Sigmoid colon (tissue), 7 donors: ENCODE results near the gene PLXDC1. TPM values are rescaled to one million over a fixed set of nuclear protein-coding genes. Genes with fewer than 3 reads are reported as not detected.
A peak's percentile ranks its signal among the peaks of the same experiment; 100 is the strongest.

Source experiments
- DNase-seq: peaks from one replicate; pipeline ENCODE4 v3.0.0-alpha.2; 2019
- H3K27ac ChIP-seq, 4 donors: fragments of 200-600 bp; sonication (generic); one replicate each; pipeline ENCODE4 v1.5.1; 2016 to 2019; ENCODE audit warnings: mild to moderate bottlenecking in 1 of 4
- H3K27me3 ChIP-seq, 3 donors: fragments of 200-600 bp; sonication (generic); one replicate each; pipeline ENCODE4 v1.5.1; 2019; ENCODE audit warnings: mild to moderate bottlenecking in 1 of 3
- H3K36me3 ChIP-seq, 4 donors: fragments of 200-600 bp; sonication (generic); one replicate each; pipeline ENCODE4 v1.5.1; 2016 to 2019
- H3K4me1 ChIP-seq, 4 donors: fragments of 200-600 bp; sonication (generic); one replicate each; pipeline ENCODE4 v1.5.1; 2017 to 2019
- H3K4me3 ChIP-seq, 4 donors: fragments of 200-600 bp; sonication (generic); one replicate each; pipeline ENCODE4 v1.5.1; 2017 to 2019; ENCODE audit warnings: mild to moderate bottlenecking in 2 of 4, moderate library complexity in 1 of 4
- H3K9me3 ChIP-seq, 4 donors: fragments of 200-600 bp in 3 of 4; sonication (generic) in 3 of 4; one replicate each; pipeline versions ENCODE4 v1.5.1 to v1.6.1; 2013 to 2019
- CTCF ChIP-seq, 4 experiments: fragments of 450-650 bp in 3 of 4; fragments of 200-600 bp in 1 of 4; IDR thresholded peaks; one replicate each; pipeline ENCODE4 v1.5.1; 2016 to 2019; ENCODE audit warnings: antibody characterized with exemption in 4 of 4, mild to moderate bottlenecking in 3 of 4, moderate library complexity in 2 of 4
- EP300 ChIP-seq, 4 donors: sonication (generic); formaldehyde crosslinking; IDR thresholded peaks; one replicate each; pipeline ENCODE4 v1.6.1; 2017; ENCODE audit warnings: antibody characterized with exemption in 4 of 4
- POLR2A ChIP-seq, 2 donors: fragments of 450-650 bp; IDR thresholded peaks; one replicate each; pipeline ENCODE4 v1.6.1; 2016; ENCODE audit warnings: antibody characterized with exemption in 2 of 2, mild to moderate bottlenecking in 2 of 2, moderate library complexity in 2 of 2
- POLR2AphosphoS5 ChIP-seq, 4 donors: sonication (generic); formaldehyde crosslinking; IDR thresholded peaks; one replicate each; pipeline ENCODE4 v1.6.1; 2017; ENCODE audit warnings: antibody characterized with exemption in 4 of 4
- WGBS, 2 donors: extraction: QIAGEN DNeasy Blood & Tissue Kit; methylation state at CpG; one replicate each; pipeline ENCODE4 v1.1.7; 2013; 5-methylcytosine and 5-hydroxymethylcytosine counted together
- intact Hi-C: fragments of 100-400 bp; cut with DNase I; formaldehyde crosslinking; loops from one replicate; pipeline ENCODE4 v1.15.1; 2023
- polyA plus RNA-seq, 3 donors: library from polyadenylated mRNA; stranded (reverse); fragments of 200-250 nt; gene quantifications; one replicate each; pipeline ENCODE4 v1.2.3, GENCODE V29; 2013
- total RNA-seq, 4 donors: library from RNA; depleted of rRNA; stranded (reverse); fragments of >200 nt; gene quantifications; one replicate each; pipeline ENCODE4 v1.1.0, GENCODE V29; 2016
- donor health status: healthy with polysubstance abuse.
- donor health status: Bipolar disorder and iron deficiency.
- donor health status: healthy.

PLXDC1 gene
- total and polyA plus RNA-seq, 7 donors: 1.4 to 13.0 (median 6.2) TPM

GRCh38 chr17:39099663-39100286 is 51.7 kb downstream of the PLXDC1 start:
- Histone ChIP-seq H3K27ac (peak overlapping the region; percentile 25 to 65 (median 45)), H3K27me3 (no peaks in the 10 kb centered on the region), H3K9me3 (no peaks in the 10 kb centered on the region), H3K36me3 (no peaks in the 10 kb centered on the region), H3K4me1 (peaks cover 0 to 46% (median 37%) of the 10 kb centered on the region in 4 donors), H3K4me3 (no peak overlapping the region)
- TF ChIP-seq EP300 (IDR thresholded peaks at IDR 0.05) (no peak), POLR2A (IDR thresholded peaks at IDR 0.05) (no peak), CTCF (IDR thresholded peaks at IDR 0.05) (no peak), POLR2AphosphoS5 (IDR thresholded peaks at IDR 0.05) (peak; percentile 63 to 88 (median 78))
- 45 to 68% methylated on average over 9 of the region's 9 CpGs for WGBS, 2 donors
- intact Hi-C loops: no loop called here
- DNase-seq: peak; percentile 89

- Histone ChIP-seq H3K36me3 (no peaks in the 10 kb centered on the region), H3K4me1 (peaks cover 0 to 51% (median 40%) of the 10 kb centered on the region in 4 donors), H3K27me3 (no peaks in the 10 kb centered on the region), H3K9me3 (no peaks in the 10 kb centered on the region), H3K27ac (peak overlapping the region in 3 of 4 donors; percentile 17 to 65 (median 26)), H3K4me3 (no peak overlapping the region)
- DNase-seq: no peak
- TF ChIP-seq POLR2AphosphoS5 (IDR thresholded peaks at IDR 0.05): no peak
- no peak for TF ChIP-seq CTCF (IDR thresholded peaks at IDR 0.05)
- TF ChIP-seq POLR2A (IDR thresholded peaks at IDR 0.05): no peak
- TF ChIP-seq EP300 (IDR thresholded peaks at IDR 0.05): no peak
- intact Hi-C loops: no loop called here
- 44 to 63% methylated on average over 13 of the region's 13 CpGs for WGBS, 2 donors
These were observed 52.8 kb downstream of the PLXDC1 start for GRCh38 chr17:39098588-39098987.

- Histone ChIP-seq H3K27me3 (no peaks in the 10 kb centered on the region), H3K4me3 (no peak overlapping the region), H3K27ac (peak overlapping the region in 2 of 4 donors; percentile 44 to 55), H3K36me3 (no peaks in the 10 kb centered on the region), H3K9me3 (no peaks in the 10 kb centered on the region), H3K4me1 (peaks cover 0 to 51% (median 40%) of the 10 kb centered on the region in 4 donors)
- no peak for TF ChIP-seq CTCF (IDR thresholded peaks at IDR 0.05)
- no peak for TF ChIP-seq EP300 (IDR thresholded peaks at IDR 0.05)
- no peak for TF ChIP-seq POLR2AphosphoS5 (IDR thresholded peaks at IDR 0.05)
- no peak for TF ChIP-seq POLR2A (IDR thresholded peaks at IDR 0.05)
- no peak for DNase-seq
- WGBS, 2 donors: 77 to 84% methylated on average over 7 of the region's 7 CpGs
- intact Hi-C loops: no loop called here
These were observed 53.9 kb downstream of the PLXDC1 start for GRCh38 chr17:39097537-39097936.

GRCh38 chr17:39097150-39097519 is 54.3 kb downstream of the PLXDC1 start:
- Histone ChIP-seq H3K9me3 (no peaks in the 10 kb centered on the region), H3K27me3 (no peaks in the 10 kb centered on the region), H3K27ac (peak overlapping the region; percentile 31 to 55 (median 39)), H3K36me3 (no peaks in the 10 kb centered on the region), H3K4me1 (peaks cover 0 to 51% (median 40%) of the 10 kb centered on the region in 4 donors), H3K4me3 (no peak overlapping the region)
- WGBS, 2 donors: 74 to 80% methylated on average over 2 of the region's 2 CpGs
- no peak for TF ChIP-seq POLR2A (IDR thresholded peaks at IDR 0.05)
- no peak for TF ChIP-seq EP300 (IDR thresholded peaks at IDR 0.05)
- TF ChIP-seq CTCF (IDR thresholded peaks at IDR 0.05): no peak
- TF ChIP-seq POLR2AphosphoS5 (IDR thresholded peaks at IDR 0.05): no peak
- intact Hi-C loops: no loop called here
- no peak for DNase-seq
